HepG2 (cell line): Measurements from ENCODE around the gene C11orf71. TPM values are rescaled to one million over a fixed set of nuclear protein-coding genes. Genes with fewer than 3 reads are reported as not detected.

Experiments used
- ATAC-seq: fragments of 200-7000 bp; cut with Tn5 transposase; 3 replicates; pipeline ENCODE4 v1.9.1; 2020; ENCODE audit warnings: mild to moderate bottlenecking, moderate library complexity
- BruUV-seq: library from RNA; stranded (reverse); fragments of 400-500 nt; replicated peaks from 2 replicates; lab custom pipeline; 2021; lab: Mats Ljungman, UMichigan
- CTCF ChIA-PET: fragments of 300-600 bp; formaldehyde crosslinking; extraction: SDS; loops from one replicate; lab custom pipeline; 2021; ENCODE audit warnings: low total read pairs, inconsistent platforms, low intra/inter-chr PET ratio; lab: Yijun Ruan, JAX
- POLR2A ChIA-PET: fragments of 350-600 bp; sonication (Branson Sonifier 250); formaldehyde crosslinking; loops from one replicate; lab custom pipeline; 2020; ENCODE audit warnings: antibody characterized with exemption, inconsistent platforms; lab: Yijun Ruan, JAX
- DNase-seq: peaks from one replicate; pipeline ENCODE4 v3.0.0-alpha.2; 2015; ENCODE audit warnings: low spot score
- FAIRE-seq: peaks from 3 replicates; lab custom pipeline; 2011; peaks lifted over from hg19 to GRCh38; lab: Jason Lieb, UNC
- H2AFZ ChIP-seq: one replicate; pipeline ENCODE4 v1.6.1; 2011; ENCODE audit warnings: low read length, inconsistent platforms
- H3K27ac ChIP-seq: fragments of 300-600 bp; 3 replicates; pipeline ENCODE4 v1.8.0; 2011; ENCODE audit warnings: mixed run types, mild to moderate bottlenecking, mixed read lengths, low read length, inconsistent platforms; ENCODE audit not compliant: insufficient read depth; ENCODE audit errors: extremely low read length
- H3K27me3 ChIP-seq, 2 experiments: fragments of 200-600 bp in 1 of 2; 2 replicates in 1 of 2; 3 replicates in 1 of 2; pipeline versions ENCODE4 v1.6.0 to v1.8.0; 2011; ENCODE audit warnings: low read length in 2 of 2, mild to moderate bottlenecking in 2 of 2, moderate library complexity in 2 of 2, inconsistent platforms in 1 of 2; ENCODE audit not compliant: insufficient read depth in 2 of 2, control insufficient read depth in 1 of 2
- H3K36me3 ChIP-seq, 2 experiments: fragments of 200-600 bp in 1 of 2; replicated peaks in 1 of 2; 2 replicates in 1 of 2; 3 replicates in 1 of 2; pipeline versions ENCODE4 v1.5.1 to v1.8.0; 2011; ENCODE audit warnings: low read length in 2 of 2, inconsistent platforms in 1 of 2; ENCODE audit not compliant: insufficient read depth in 2 of 2, control insufficient read depth in 1 of 2
- H3K4me1 ChIP-seq: 2 replicates; pipeline ENCODE4 v1.5.1; 2012; ENCODE audit warnings: low read length, inconsistent platforms; ENCODE audit not compliant: insufficient read depth
- H3K4me2 ChIP-seq: 2 replicates; pipeline ENCODE4 v1.6.0; 2011; ENCODE audit warnings: low read depth, low read length, inconsistent platforms
- H3K4me3 ChIP-seq, 3 experiments: fragments of 200-600 bp in 1 of 3; sonication (generic), shearing (Covaris generic) in 1 of 3; replicated peaks in 1 of 3; 2 replicates each; pipeline ENCODE4 v1.5.1; 2011 to 2016; ENCODE audit warnings: low read length in 3 of 3, inconsistent platforms in 2 of 3, low read depth in 2 of 3, mild to moderate bottlenecking in 2 of 3, control low read depth in 1 of 3, mixed read lengths in 1 of 3; ENCODE audit not compliant: insufficient read depth in 1 of 3
- H3K79me2 ChIP-seq: one replicate; pipeline ENCODE4 v1.6.1; 2011; ENCODE audit warnings: low read length, inconsistent platforms; ENCODE audit not compliant: insufficient read depth
- H3K9ac ChIP-seq: 2 replicates; pipeline ENCODE4 v1.6.0; 2011; ENCODE audit warnings: mild to moderate bottlenecking, low read depth, low read length, inconsistent platforms; ENCODE audit not compliant: insufficient read depth
- H3K9me3 ChIP-seq: 2 replicates; pipeline ENCODE4 v1.5.1; 2012; ENCODE audit warnings: mild to moderate bottlenecking, low read length
- H4K20me1 ChIP-seq: 2 replicates; pipeline ENCODE4 v1.6.0; 2011; ENCODE audit warnings: inconsistent platforms, mild to moderate bottlenecking, low read length, moderate library complexity; ENCODE audit not compliant: insufficient read depth
- AGO2 ChIP-seq: fragments of 200-400 bp; formaldehyde crosslinking; optimal IDR thresholded peaks from 2 replicates; pipeline ENCODE3; 2017; ENCODE audit warnings: mild to moderate bottlenecking, low read depth, low read length, moderate library complexity
- ETV6 ChIP-seq: sonication (generic); formaldehyde crosslinking; conservative IDR thresholded peaks from 2 replicates; pipeline ENCODE4 v1.4.0; 2020; ENCODE audit warnings: missing genetic modification reagents
- FOXO1 ChIP-seq: sonication (generic); formaldehyde crosslinking; IDR thresholded peaks from 2 replicates; pipeline ENCODE4 v1.4.0; 2020; ENCODE audit warnings: missing genetic modification reagents
- GATAD1 ChIP-seq: IDR thresholded peaks from 2 replicates; pipeline ENCODE4 v1.6.1; 2016; ENCODE audit warnings: missing genetic modification reagents, missing compliant biosample characterization
- GPN1 ChIP-seq: sonication (generic); formaldehyde crosslinking; IDR thresholded peaks from 2 replicates; pipeline ENCODE4 v1.5.1; 2020; ENCODE audit warnings: missing genetic modification reagents, borderline replicate concordance
- MAFG ChIP-seq: sonication (generic); formaldehyde crosslinking; IDR thresholded peaks from 2 replicates; pipeline ENCODE4 v1.5.1; 2020; ENCODE audit warnings: mild to moderate bottlenecking, missing genetic modification reagents
- NR2F2 ChIP-seq: IDR thresholded peaks from 2 replicates; pipeline ENCODE4 v1.6.1; 2012; ENCODE audit warnings: low read depth, inconsistent platforms, borderline replicate concordance
- REPIN1 ChIP-seq: sonication (generic); formaldehyde crosslinking; IDR thresholded peaks from 2 replicates; pipeline ENCODE4 v1.8.0; 2022; ENCODE audit warnings: missing genetic modification reagents, low read depth, mild to moderate bottlenecking, borderline replicate concordance
- TBX3 ChIP-seq: fragments of 450-650 bp; IDR thresholded peaks from 2 replicates; pipeline ENCODE4 v1.6.1; 2017; ENCODE audit warnings: antibody characterized with exemption, mild to moderate bottlenecking, inconsistent platforms, borderline replicate concordance
- ZFAT ChIP-seq: sonication (generic); formaldehyde crosslinking; conservative IDR thresholded peaks from 2 replicates; pipeline ENCODE4 v1.8.1; 2023; ENCODE audit warnings: missing genetic modification reagents, inconsistent platforms
- ZNF891 ChIP-seq: sonication (generic); formaldehyde crosslinking; IDR thresholded peaks from 2 replicates; pipeline ENCODE4 v1.5.0; 2020; ENCODE audit warnings: mild to moderate bottlenecking, missing genetic modification reagents
- WGBS: methylation state at CpG from one replicate; pipeline ENCODE4 v1.1.6; 2017; ENCODE audit warnings: low lambda C conversion rate; 5-methylcytosine and 5-hydroxymethylcytosine counted together
- in situ Hi-C: cut with HindIII; loops from 2 replicates; pipeline ENCODE4 v1.10.0; 2017; ENCODE audit warnings: low pct_unique_long_range_greater_than_20kb; ENCODE audit not compliant: extremely low pct_ligation_motif_present
- intact Hi-C: fragments of 100-400 bp; cut with micrococcal nuclease; formaldehyde crosslinking; loops from one replicate; pipeline ENCODE4 v1.10.0; 2022; ENCODE audit not compliant: unreplicated experiment
- polyA plus RNA-seq, 8 experiments: library from polyadenylated mRNA; depleted of rRNA in 3 of 8; stranded (reverse) in 7 of 8; unstranded in 1 of 8; fragments of >200 nt; fragmentation: Illumina TruSeq in 4 of 8; extraction: Trizol in 4 of 8; gene quantifications; 2 replicates each; pipeline versions ENCODE4 v1.2.1 to v1.2.3, GENCODE V29; 2011 to 2016; ENCODE audit warnings: low read depth in 4 of 8, missing spikeins in 1 of 8, mixed read lengths in 1 of 8; ENCODE audit not compliant: insufficient read depth in 1 of 8
- total RNA-seq, 5 experiments: library from RNA; depleted of rRNA; stranded (reverse); fragments of >200 nt; fragmentation: Illumina TruSeq; extraction: Trizol; gene quantifications; 2 replicates each; pipeline ENCODE4 v1.2.3, GENCODE V29; 2016; ENCODE audit warnings: low read depth in 1 of 5
- TF ChIP-seq, protein P1 (sequence below): sonication (generic); formaldehyde crosslinking; IDR thresholded peaks from 2 replicates; pipeline ENCODE4 v1.4.0; 2020; ENCODE audit warnings: mild to moderate bottlenecking, missing genetic modification reagents
- TF ChIP-seq, protein P2 (sequence below), 2 experiments: sonication (generic) in 1 of 2; formaldehyde crosslinking in 1 of 2; IDR thresholded peaks; 2 replicates each; pipeline versions ENCODE4 v1.4.0 to v1.6.1; 2016 to 2020; ENCODE audit warnings: borderline replicate concordance in 1 of 2, low read depth in 1 of 2, mild to moderate bottlenecking in 1 of 2, missing genetic modification reagents in 1 of 2

C11orf71 gene
- total and polyA plus RNA-seq, 2 of the 13 experiments (the other 11 are each of a cell fraction or from before 2014, with no cell fraction given): 7.1 to 7.8 TPM

DNA sequence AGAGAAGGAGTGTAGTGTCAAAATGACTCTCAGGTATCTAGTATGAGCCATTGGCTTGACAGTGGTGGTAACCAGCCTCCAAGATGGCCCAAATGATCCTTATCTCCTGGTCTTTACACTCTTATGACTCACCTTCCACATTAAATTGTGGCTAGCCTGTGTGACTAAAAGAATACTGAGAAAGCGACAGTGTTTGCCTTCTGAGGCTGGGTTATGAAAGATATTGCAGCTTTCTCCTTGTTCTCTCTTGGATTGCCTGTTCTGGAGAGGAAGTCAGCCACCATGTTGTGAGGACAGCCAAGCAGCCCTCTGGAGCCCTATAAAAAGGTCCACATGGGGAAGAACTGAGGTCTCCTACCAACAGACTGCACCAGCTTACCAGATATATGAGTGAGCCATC lies 15.8 kb downstream of the C11orf71 start:
- Histone ChIP-seq H3K36me3 (no peaks in the 10 kb centered on the region), H3K4me2 (no peak overlapping the region), H3K4me3 (no peak overlapping the region)
- TF ChIP-seq REPIN1 (CRISPR knock-in tag) (no peak), TBX3 (no peak), GPN1 (CRISPR knock-in tag) (no peak), ZFAT (CRISPR knock-in tag) (no peak), MAFG (CRISPR knock-in tag) (no peak), FOXO1 (CRISPR knock-in tag) (no peak), NR2F2 (no peak), AGO2 (no peak), ZNF891 (no peak), ETV6 (CRISPR knock-in tag) (no peak), GATAD1 (no peak)
- TF ChIP-seq, protein P1, sequence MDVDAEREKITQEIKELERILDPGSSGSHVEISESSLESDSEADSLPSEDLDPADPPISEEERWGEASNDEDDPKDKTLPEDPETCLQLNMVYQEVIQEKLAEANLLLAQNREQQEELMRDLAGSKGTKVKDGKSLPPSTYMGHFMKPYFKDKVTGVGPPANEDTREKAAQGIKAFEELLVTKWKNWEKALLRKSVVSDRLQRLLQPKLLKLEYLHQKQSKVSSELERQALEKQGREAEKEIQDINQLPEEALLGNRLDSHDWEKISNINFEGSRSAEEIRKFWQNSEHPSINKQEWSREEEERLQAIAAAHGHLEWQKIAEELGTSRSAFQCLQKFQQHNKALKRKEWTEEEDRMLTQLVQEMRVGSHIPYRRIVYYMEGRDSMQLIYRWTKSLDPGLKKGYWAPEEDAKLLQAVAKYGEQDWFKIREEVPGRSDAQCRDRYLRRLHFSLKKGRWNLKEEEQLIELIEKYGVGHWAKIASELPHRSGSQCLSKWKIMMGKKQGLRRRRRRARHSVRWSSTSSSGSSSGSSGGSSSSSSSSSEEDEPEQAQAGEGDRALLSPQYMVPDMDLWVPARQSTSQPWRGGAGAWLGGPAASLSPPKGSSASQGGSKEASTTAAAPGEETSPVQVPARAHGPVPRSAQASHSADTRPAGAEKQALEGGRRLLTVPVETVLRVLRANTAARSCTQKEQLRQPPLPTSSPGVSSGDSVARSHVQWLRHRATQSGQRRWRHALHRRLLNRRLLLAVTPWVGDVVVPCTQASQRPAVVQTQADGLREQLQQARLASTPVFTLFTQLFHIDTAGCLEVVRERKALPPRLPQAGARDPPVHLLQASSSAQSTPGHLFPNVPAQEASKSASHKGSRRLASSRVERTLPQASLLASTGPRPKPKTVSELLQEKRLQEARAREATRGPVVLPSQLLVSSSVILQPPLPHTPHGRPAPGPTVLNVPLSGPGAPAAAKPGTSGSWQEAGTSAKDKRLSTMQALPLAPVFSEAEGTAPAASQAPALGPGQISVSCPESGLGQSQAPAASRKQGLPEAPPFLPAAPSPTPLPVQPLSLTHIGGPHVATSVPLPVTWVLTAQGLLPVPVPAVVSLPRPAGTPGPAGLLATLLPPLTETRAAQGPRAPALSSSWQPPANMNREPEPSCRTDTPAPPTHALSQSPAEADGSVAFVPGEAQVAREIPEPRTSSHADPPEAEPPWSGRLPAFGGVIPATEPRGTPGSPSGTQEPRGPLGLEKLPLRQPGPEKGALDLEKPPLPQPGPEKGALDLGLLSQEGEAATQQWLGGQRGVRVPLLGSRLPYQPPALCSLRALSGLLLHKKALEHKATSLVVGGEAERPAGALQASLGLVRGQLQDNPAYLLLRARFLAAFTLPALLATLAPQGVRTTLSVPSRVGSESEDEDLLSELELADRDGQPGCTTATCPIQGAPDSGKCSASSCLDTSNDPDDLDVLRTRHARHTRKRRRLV: no peak
- TF ChIP-seq, protein P2, sequence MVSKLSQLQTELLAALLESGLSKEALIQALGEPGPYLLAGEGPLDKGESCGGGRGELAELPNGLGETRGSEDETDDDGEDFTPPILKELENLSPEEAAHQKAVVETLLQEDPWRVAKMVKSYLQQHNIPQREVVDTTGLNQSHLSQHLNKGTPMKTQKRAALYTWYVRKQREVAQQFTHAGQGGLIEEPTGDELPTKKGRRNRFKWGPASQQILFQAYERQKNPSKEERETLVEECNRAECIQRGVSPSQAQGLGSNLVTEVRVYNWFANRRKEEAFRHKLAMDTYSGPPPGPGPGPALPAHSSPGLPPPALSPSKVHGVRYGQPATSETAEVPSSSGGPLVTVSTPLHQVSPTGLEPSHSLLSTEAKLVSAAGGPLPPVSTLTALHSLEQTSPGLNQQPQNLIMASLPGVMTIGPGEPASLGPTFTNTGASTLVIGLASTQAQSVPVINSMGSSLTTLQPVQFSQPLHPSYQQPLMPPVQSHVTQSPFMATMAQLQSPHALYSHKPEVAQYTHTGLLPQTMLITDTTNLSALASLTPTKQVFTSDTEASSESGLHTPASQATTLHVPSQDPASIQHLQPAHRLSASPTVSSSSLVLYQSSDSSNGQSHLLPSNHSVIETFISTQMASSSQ (IDR thresholded peaks at IDR 0.05; ENCODE audit: low read depth): no peak
- TF ChIP-seq, protein P2 (CRISPR knock-in tag; IDR thresholded peaks at IDR 0.05; ENCODE audit: borderline replicate concordance): no peak
- TF ChIP-seq, all 625 proteins: peak for 0
- BruUV-seq: no TSS peak
- no peak overlapping the region for H2AFZ ChIP-seq
- POLR2A ChIA-PET: no interaction called here
- H3K79me2 ChIP-seq: no peaks in the 10 kb centered on the region
- H3K27ac ChIP-seq: no peak overlapping the region
- no peaks in the 10 kb centered on the region for H3K4me1 ChIP-seq
- no peak for DNase-seq
- H4K20me1 ChIP-seq: no peaks in the 10 kb centered on the region
- CTCF ChIA-PET: no interaction called here
- H3K27me3 ChIP-seq: peaks cover 0 to 1% of the 10 kb centered on the region in 2 experiments; a peak in 4 of 5 replicates
- ATAC-seq: no peak
- intact Hi-C loops (no loop called here), in situ Hi-C loops (no loop called here)
- no peaks in the 10 kb centered on the region for H3K9me3 ChIP-seq
- H3K9ac ChIP-seq: no peak overlapping the region
- 0% methylated on average over 1 of the region's 1 CpG for WGBS
- FAIRE-seq: no peak
